Caco-2 (cell line): Measurements from ENCODE around the gene SLC6A13. TPM values are rescaled to one million over a fixed set of nuclear protein-coding genes. Genes with fewer than 3 reads are reported as not detected.

Experiments
- BruUV-seq: library from RNA; stranded (reverse); fragments of 400-500 nt; replicated peaks from 2 replicates; lab custom pipeline; 2021; lab: Mats Ljungman, UMichigan
- CTCF ChIA-PET: fragments of 300-600 bp; sonication (Branson Sonifier 250); formaldehyde crosslinking; loops from one replicate; lab custom pipeline; 2022; ENCODE audit warnings: antibody characterized with exemption; lab: Charles Lee
- POLR2A ChIA-PET: fragments of 300-600 bp; sonication (Branson Sonifier 250); formaldehyde crosslinking; loops from one replicate; lab custom pipeline; 2022; ENCODE audit warnings: antibody characterized with exemption; lab: Charles Lee
- DNase-seq, 2 experiments: peaks; one replicate each; pipeline versions ENCODE4 v3.0.0 to v3.0.0-alpha.2; 2020 to 2022
- H3K27me3 ChIP-seq: replicated peaks from 2 replicates; pipeline ENCODE4 v1.6.0; 2011; ENCODE audit warnings: low read length; ENCODE audit not compliant: control insufficient read depth, insufficient read depth
- H3K36me3 ChIP-seq: 2 replicates; pipeline ENCODE4 v1.5.1; 2011; ENCODE audit warnings: low read length; ENCODE audit not compliant: control insufficient read depth, insufficient read depth
- H3K4me1 ChIP-seq: fragments of 250-450 bp; sonication (Bioruptor Pico); 2 replicates; pipeline ENCODE4 v1.5.1; 2020; ENCODE audit warnings: mild to moderate bottlenecking
- H3K4me3 ChIP-seq: 2 replicates; pipeline ENCODE4 v1.5.1; 2011; ENCODE audit warnings: low read depth, mild to moderate bottlenecking, control low read depth, low read length
- H3K9me3 ChIP-seq: fragments of 250-450 bp; sonication (Bioruptor Pico); 2 replicates; pipeline ENCODE4 v1.5.1; 2020; ENCODE audit warnings: mild to moderate bottlenecking, moderate library complexity
- H3K27ac Mint-ChIP-seq: one replicate; pipeline ENCODE4 v1.8.0; 2022; ENCODE audit warnings: mixed read lengths; ENCODE audit not compliant: unreplicated experiment
- H3K27me3 Mint-ChIP-seq: one replicate; pipeline ENCODE4 v1.8.0; 2022; ENCODE audit warnings: mixed read lengths; ENCODE audit not compliant: insufficient read depth, unreplicated experiment
- H3K36me3 Mint-ChIP-seq: one replicate; pipeline ENCODE4 v1.8.0; 2022; ENCODE audit warnings: mild to moderate bottlenecking, mixed read lengths; ENCODE audit not compliant: insufficient read depth, unreplicated experiment
- H3K4me1 Mint-ChIP-seq: one replicate; pipeline ENCODE4 v1.8.0; 2022; ENCODE audit warnings: low read depth, mixed read lengths; ENCODE audit not compliant: unreplicated experiment
- H3K4me3 Mint-ChIP-seq: one replicate; pipeline ENCODE4 v1.8.0; 2022; ENCODE audit warnings: mild to moderate bottlenecking, moderate library complexity, mixed read lengths; ENCODE audit not compliant: unreplicated experiment
- H3K9me3 Mint-ChIP-seq: one replicate; pipeline ENCODE4 v1.8.0; 2022; ENCODE audit warnings: mixed read lengths; ENCODE audit not compliant: unreplicated experiment
- CTCF ChIP-seq, 2 experiments: fragments of 200-600 bp in 1 of 2; IDR thresholded peaks; 1 replicate in 1 of 2; 2 replicates in 1 of 2; pipeline versions ENCODE4 v1.5.1 to v1.8.0; 2011 to 2022; ENCODE audit warnings: antibody characterized with exemption in 1 of 2, control low read depth in 1 of 2, inconsistent platforms in 1 of 2, low read depth in 1 of 2, low read length in 1 of 2, mild to moderate bottlenecking in 1 of 2, moderate library complexity in 1 of 2; ENCODE audit not compliant: insufficient read depth in 1 of 2, severe bottlenecking in 1 of 2, unreplicated experiment in 1 of 2
- intact Hi-C: fragments of 100-400 bp; cut with micrococcal nuclease; formaldehyde crosslinking; loops from one replicate; pipeline ENCODE4 v1.10.0; 2022; ENCODE audit not compliant: unreplicated experiment
- total RNA-seq: library from RNA; stranded (reverse); gene quantifications from 2 replicates; pipeline ENCODE4 v1.2.3, GENCODE V29; 2022

Gene SLC6A13
- total RNA-seq, 1 experiment from 2014 or later, result 1.0 TPM

- H3K36me3 Mint-ChIP-seq, result no peaks in the 10 kb centered on the region
- no peaks in the 10 kb centered on the region for H3K9me3 Mint-ChIP-seq
- BruUV-seq, result no TSS peak
- H3K27ac Mint-ChIP-seq, result no peak overlapping the region
- intact Hi-C loops, result no loop called here
- no peaks in the 10 kb centered on the region; the same call in 1 of the 2 replicates for H3K9me3 ChIP-seq
- no peak overlapping the region for H3K4me3 Mint-ChIP-seq
- no peak for TF ChIP-seq CTCF (IDR thresholded peaks at IDR 0.05; ENCODE audit: insufficient read depth in 1 of 2, low read depth in 1 of 2, low read length in 1 of 2, severe bottlenecking in 1 of 2, unreplicated experiment in 1 of 2)
- H3K27me3 ChIP-seq, result no peaks in the 10 kb centered on the region
- ChIA-PET POLR2A (no interaction called here), CTCF (interaction anchor here (0.5 to 1.2 kb wide), 2 partner anchors 8 to 29 kb away, joined by 3 read pairs; no protein-coding TSS in a partner anchor)
- peaks cover 18% of the 10 kb centered on the region for H3K27me3 Mint-ChIP-seq
- H3K36me3 ChIP-seq, result no peaks in the 10 kb centered on the region
- no peaks in the 10 kb centered on the region for H3K4me1 ChIP-seq
- DNase-seq, result no peak
- no peak overlapping the region for H3K4me3 ChIP-seq
- no peaks in the 10 kb centered on the region for H3K4me1 Mint-ChIP-seq
These were observed 34.5 kb downstream of the SLC6A13 start for GRCh38 chr12:227923-228845.

- H3K4me1 ChIP-seq, result no peaks in the 10 kb centered on the region
- POLR2A ChIA-PET, result no interaction called here
- no peaks in the 10 kb centered on the region for H3K9me3 Mint-ChIP-seq
- TF ChIP-seq CTCF (IDR thresholded peaks at IDR 0.05; ENCODE audit: insufficient read depth in 1 of 2, low read depth in 1 of 2, low read length in 1 of 2, severe bottlenecking in 1 of 2, unreplicated experiment in 1 of 2), result no peak
- intact Hi-C loops, result no loop called here
- H3K27ac Mint-ChIP-seq, result no peak overlapping the region
- no peaks in the 10 kb centered on the region for H3K36me3 Mint-ChIP-seq
- no peaks in the 10 kb centered on the region for H3K27me3 ChIP-seq
- H3K36me3 ChIP-seq, result no peaks in the 10 kb centered on the region
- H3K9me3 ChIP-seq, result no peaks in the 10 kb centered on the region; the same call in 1 of the 2 replicates
- no peaks in the 10 kb centered on the region for H3K4me1 Mint-ChIP-seq
- peaks cover 18% of the 10 kb centered on the region for H3K27me3 Mint-ChIP-seq
- H3K4me3 Mint-ChIP-seq, result no peak overlapping the region
- no peak overlapping the region for H3K4me3 ChIP-seq
- CTCF ChIA-PET, result interaction anchor here (0.5 kb wide), 1 partner anchor 30 kb away, joined by 3 read pairs; no protein-coding TSS in a partner anchor
- no peak for DNase-seq
- no TSS peak for BruUV-seq
These were observed 35.2 kb downstream of the SLC6A13 start for GRCh38 chr12:227286-227915.

- Mint-ChIP-seq H3K9me3 (no peaks in the 10 kb centered on the region), H3K27ac (no peak overlapping the region), H3K27me3 (peaks cover 18% of the 10 kb centered on the region), H3K4me1 (no peaks in the 10 kb centered on the region), H3K36me3 (no peaks in the 10 kb centered on the region), H3K4me3 (no peak overlapping the region)
- POLR2A ChIA-PET, result no interaction called here
- Histone ChIP-seq H3K27me3 (no peaks in the 10 kb centered on the region), H3K36me3 (no peaks in the 10 kb centered on the region), H3K4me1 (no peaks in the 10 kb centered on the region), H3K9me3 (no peaks in the 10 kb centered on the region), H3K4me3 (no peak overlapping the region)
- intact Hi-C loops, result no loop called here
- BruUV-seq, result no TSS peak
- TF ChIP-seq CTCF (IDR thresholded peaks at IDR 0.05; ENCODE audit: insufficient read depth in 1 of 2, low read depth in 1 of 2, low read length in 1 of 2, severe bottlenecking in 1 of 2, unreplicated experiment in 1 of 2), result no peak
- DNase-seq, result no peak
- CTCF ChIA-PET, result no interaction called here
These were observed 36.2 kb downstream of the SLC6A13 start for GRCh38 chr12:226401-226800.
